Fibroblast of lung (primary cell): ENCODE results near the gene ZNF530. TPM values are rescaled to one million over a fixed set of nuclear protein-coding genes. Genes with fewer than 3 reads are reported as not detected.
A peak's percentile ranks its signal among the peaks of the same experiment; 100 is the strongest.

Source experiments
- DNase-seq, 2 donors: peaks; one replicate each; pipeline versions ENCODE4 v3.0.0 to v3.0.0-alpha.2; 2010; ENCODE audit warnings: low read depth in 2 of 2
- H2AFZ ChIP-seq: 2 replicates; pipeline ENCODE4 v1.5.1; 2012; ENCODE audit warnings: low read length, control low read depth, inconsistent platforms
- H3K27ac ChIP-seq: 2 replicates; pipeline ENCODE4 v1.5.1; 2011; ENCODE audit warnings: low read length, control low read depth; ENCODE audit not compliant: insufficient read depth
- H3K27me3 ChIP-seq: 2 replicates; pipeline ENCODE4 v1.5.1; 2011; ENCODE audit warnings: mild to moderate bottlenecking, low read length; ENCODE audit not compliant: control insufficient read depth, insufficient read depth
- H3K36me3 ChIP-seq: 2 replicates; pipeline ENCODE4 v1.5.1; 2011; ENCODE audit warnings: low read length; ENCODE audit not compliant: control insufficient read depth, insufficient read depth
- H3K4me1 ChIP-seq: 2 replicates; pipeline ENCODE4 v1.5.1; 2011; ENCODE audit warnings: low read length; ENCODE audit not compliant: control insufficient read depth, insufficient read depth; ENCODE audit errors: extremely low read depth
- H3K4me2 ChIP-seq: 2 replicates; pipeline ENCODE4 v1.5.1; 2011; ENCODE audit warnings: low read length, control low read depth; ENCODE audit not compliant: insufficient read depth; ENCODE audit errors: extremely low read depth
- H3K4me3 ChIP-seq, 4 experiments: fragments of 200-600 bp in 1 of 4; sonication (generic) in 1 of 4; replicated peaks in 1 of 4; 2 replicates each; pipeline ENCODE4 v1.5.1; 2011 to 2016; ENCODE audit warnings: low read length in 4 of 4, low read depth in 3 of 4, mild to moderate bottlenecking in 3 of 4, control low read depth in 2 of 4, inconsistent platforms in 1 of 4, mixed read lengths in 1 of 4; ENCODE audit not compliant: insufficient read depth in 1 of 4; ENCODE audit errors: control extremely low read depth in 1 of 4
- H3K79me2 ChIP-seq: 2 replicates; pipeline ENCODE4 v1.5.1; 2012; ENCODE audit warnings: mild to moderate bottlenecking, low read length, inconsistent platforms; ENCODE audit not compliant: control insufficient read depth, insufficient read depth
- H3K9ac ChIP-seq: 2 replicates; pipeline ENCODE4 v1.5.1; 2011; ENCODE audit warnings: mild to moderate bottlenecking, low read length, control low read depth; ENCODE audit not compliant: insufficient read depth
- H3K9me3 ChIP-seq: 2 replicates; pipeline ENCODE4 v1.5.1; 2012; ENCODE audit warnings: low read depth, low read length; ENCODE audit not compliant: control insufficient read depth, insufficient read depth
- H4K20me1 ChIP-seq: 2 replicates; pipeline ENCODE4 v1.5.1; 2011; ENCODE audit warnings: low read length; ENCODE audit not compliant: control insufficient read depth, insufficient read depth; ENCODE audit errors: extremely low read depth
- CTCF ChIP-seq, 2 donors: IDR thresholded peaks in 1 of 2; conservative IDR thresholded peaks in 1 of 2; 1 replicate in 1 of 2; 2 replicates in 1 of 2; pipeline ENCODE4 v1.5.1; 2011 to 2012; ENCODE audit warnings: low read length in 2 of 2, control low read depth in 1 of 2, inconsistent platforms in 1 of 2, low read depth in 1 of 2, mild to moderate bottlenecking in 1 of 2
- EZH2 ChIP-seq: IDR thresholded peaks from 2 replicates; pipeline ENCODE4 v1.5.1; 2012; ENCODE audit warnings: low read length, control low read depth, mild to moderate bottlenecking; ENCODE audit errors: missing control alignments
- polyA plus RNA-seq, 2 donors: library from polyadenylated mRNA; depleted of rRNA in 1 of 2; stranded (reverse) in 1 of 2; unstranded in 1 of 2; fragments of >200 nt; gene quantifications; 2 replicates each; pipeline ENCODE4 v1.2.1, GENCODE V29; 2011 to 2012; ENCODE audit warnings: missing spikeins in 1 of 2
- total RNA-seq: library from RNA; depleted of rRNA; stranded (reverse); fragments of >200 nt; gene quantifications from 2 replicates; pipeline ENCODE4 v1.2.1, GENCODE V29; 2014

ZNF530 gene
- total and polyA plus RNA-seq, 2 donors (not counting 1 experiment from before 2014, with no cell fraction given) = 1.6 to 2.5 TPM

- Histone ChIP-seq H3K4me3 (no peak overlapping the region), H3K9me3 (peaks cover 5% of the 10 kb centered on the region), H3K79me2 (peaks cover 5% of the 10 kb centered on the region), H2AFZ (no peak overlapping the region), H3K27ac (no peak overlapping the region), H3K4me1 (no peaks in the 10 kb centered on the region), H3K4me2 (no peak overlapping the region), H3K9ac (no peak overlapping the region), H3K36me3 (peaks cover 11% of the 10 kb centered on the region), H3K27me3 (no peaks in the 10 kb centered on the region), H4K20me1 (no peaks in the 10 kb centered on the region)
- TF ChIP-seq EZH2 (no peak), CTCF (conservative IDR thresholded peaks at IDR 0.05 in 1 of 2, IDR thresholded peaks at IDR 0.05 in 1 of 2; ENCODE audit: low read depth in 1 of 2, low read length in 2 of 2) (no peak)
- peak in 1 of 2 donors; percentile 85 for DNase-seq
Observed at GRCh38 chr19:57587529-57587928, 12.2 kb upstream of the ZNF530 start.

DNA sequence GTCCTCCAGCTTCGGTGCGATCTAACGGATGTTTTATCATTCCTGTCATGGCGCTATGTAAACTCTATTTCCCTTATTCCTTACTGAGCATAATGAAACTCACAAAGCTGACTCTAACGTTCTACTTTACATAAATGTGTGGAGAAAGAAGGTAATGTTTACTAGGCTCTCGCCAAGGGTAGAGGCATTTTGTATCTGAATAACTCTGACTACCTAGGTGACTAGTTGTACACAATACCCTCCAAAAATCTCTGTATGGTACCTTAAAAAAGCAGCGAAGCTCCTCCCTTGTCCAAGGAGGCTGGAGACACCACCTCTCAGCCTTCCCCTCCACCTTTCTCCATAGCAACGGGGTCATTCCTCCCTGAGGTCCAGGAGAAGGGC lies 316 bp upstream of the ZNF530 start:
- no peak for DNase-seq
- Histone ChIP-seq H3K4me3 (peak overlapping the region; percentile 44 to 90 (median 86)), H3K9me3 (no peaks in the 10 kb centered on the region), H3K27ac (no peak overlapping the region), H4K20me1 (no peaks in the 10 kb centered on the region), H2AFZ (peak overlapping the region; percentile 90), H3K27me3 (no peaks in the 10 kb centered on the region), H3K36me3 (no peaks in the 10 kb centered on the region), H3K4me2 (peak overlapping the region; percentile 60), H3K79me2 (peaks cover 7% of the 10 kb centered on the region), H3K9ac (no peak overlapping the region), H3K4me1 (peaks cover 3% of the 10 kb centered on the region)
- TF ChIP-seq EZH2 (no peak), CTCF (conservative IDR thresholded peaks at IDR 0.05 in 1 of 2, IDR thresholded peaks at IDR 0.05 in 1 of 2; ENCODE audit: low read depth in 1 of 2, low read length in 2 of 2) (no peak)

DNA sequence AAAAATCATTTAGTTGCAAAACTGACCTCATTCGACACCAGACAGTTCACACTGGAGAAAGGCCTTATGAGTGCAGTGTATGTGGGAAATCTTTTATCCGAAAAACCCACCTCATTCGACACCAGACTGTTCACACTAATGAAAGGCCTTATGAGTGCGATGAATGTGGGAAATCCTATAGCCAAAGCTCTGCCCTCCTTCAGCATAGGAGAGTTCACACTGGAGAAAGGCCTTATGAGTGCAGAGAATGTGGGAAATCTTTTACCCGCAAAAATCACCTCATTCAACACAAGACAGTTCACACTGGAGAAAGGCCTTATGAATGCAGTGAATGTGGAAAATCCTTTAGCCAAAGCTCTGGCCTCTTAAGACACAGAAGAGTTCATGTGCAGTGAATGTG lies 7.2 kb downstream of the ZNF530 start:
- H3K36me3 ChIP-seq = peaks cover 7% of the 10 kb centered on the region
- no peaks in the 10 kb centered on the region for H4K20me1 ChIP-seq
- TF ChIP-seq EZH2 = no peak
- TF ChIP-seq CTCF (conservative IDR thresholded peaks at IDR 0.05 in 1 of 2, IDR thresholded peaks at IDR 0.05 in 1 of 2; ENCODE audit: low read depth in 1 of 2, low read length in 2 of 2) = no peak
- no peak for DNase-seq
- no peak overlapping the region for H3K27ac ChIP-seq
- H3K4me3 ChIP-seq = no peak overlapping the region
- H3K79me2 ChIP-seq = no peaks in the 10 kb centered on the region
- no peak overlapping the region for H3K9ac ChIP-seq
- no peaks in the 10 kb centered on the region for H3K4me1 ChIP-seq
- H3K9me3 ChIP-seq = peaks cover 2% of the 10 kb centered on the region
- no peak overlapping the region for H3K4me2 ChIP-seq
- no peak overlapping the region for H2AFZ ChIP-seq
- H3K27me3 ChIP-seq = no peaks in the 10 kb centered on the region
